ENCODE data around the gene SEC14L6.

GRCh38 chr22:30582788-30583545 is 36.4 kb upstream of the SEC14L6 start:
- no peak for TF ChIP-seq CTCF (IDR thresholded peaks at IDR 0.05; ENCODE audit: low read depth, low read length, poor library complexity, severe bottlenecking)
- TF ChIP-seq EZH2phosphoT487 (IDR thresholded peaks at IDR 0.05; ENCODE audit: borderline replicate concordance, low read length): no peak

Data from DOHH2 (cell line).